Fibroblast of pulmonary artery (primary cell): ENCODE data around the gene DDHD1.

Experiments used
- DNase-seq: peaks from one replicate; pipeline ENCODE4 v3.0.0-alpha.2; 2010; ENCODE audit warnings: low read depth
- H3K4me3 ChIP-seq: replicated peaks from 2 replicates; pipeline ENCODE4 v1.5.1; 2011; ENCODE audit warnings: low read depth, mild to moderate bottlenecking, control low read depth, low read length, moderate library complexity
- TF ChIP-seq, protein P1 (sequence below): IDR thresholded peaks from 2 replicates; pipeline ENCODE4 v1.5.1; 2011; ENCODE audit warnings: mild to moderate bottlenecking, control low read depth, low read length, inconsistent platforms; ENCODE audit errors: missing control alignments

Gene DDHD1

GRCh38 chr14:53042480-53042879 is 110.6 kb downstream of the DDHD1 start:
- DNase-seq = peak; percentile 48
- TF ChIP-seq, protein P1, sequence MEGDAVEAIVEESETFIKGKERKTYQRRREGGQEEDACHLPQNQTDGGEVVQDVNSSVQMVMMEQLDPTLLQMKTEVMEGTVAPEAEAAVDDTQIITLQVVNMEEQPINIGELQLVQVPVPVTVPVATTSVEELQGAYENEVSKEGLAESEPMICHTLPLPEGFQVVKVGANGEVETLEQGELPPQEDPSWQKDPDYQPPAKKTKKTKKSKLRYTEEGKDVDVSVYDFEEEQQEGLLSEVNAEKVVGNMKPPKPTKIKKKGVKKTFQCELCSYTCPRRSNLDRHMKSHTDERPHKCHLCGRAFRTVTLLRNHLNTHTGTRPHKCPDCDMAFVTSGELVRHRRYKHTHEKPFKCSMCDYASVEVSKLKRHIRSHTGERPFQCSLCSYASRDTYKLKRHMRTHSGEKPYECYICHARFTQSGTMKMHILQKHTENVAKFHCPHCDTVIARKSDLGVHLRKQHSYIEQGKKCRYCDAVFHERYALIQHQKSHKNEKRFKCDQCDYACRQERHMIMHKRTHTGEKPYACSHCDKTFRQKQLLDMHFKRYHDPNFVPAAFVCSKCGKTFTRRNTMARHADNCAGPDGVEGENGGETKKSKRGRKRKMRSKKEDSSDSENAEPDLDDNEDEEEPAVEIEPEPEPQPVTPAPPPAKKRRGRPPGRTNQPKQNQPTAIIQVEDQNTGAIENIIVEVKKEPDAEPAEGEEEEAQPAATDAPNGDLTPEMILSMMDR = no peak
- H3K4me3 ChIP-seq = peak overlapping the region; percentile 11

GRCh38 chr14:53041067-53041466 is 112.1 kb downstream of the DDHD1 start:
- TF ChIP-seq, protein P1 = no peak
- no peak for DNase-seq
- H3K4me3 ChIP-seq = no peak overlapping the region

GRCh38 chr14:53038629-53039028 is 114.5 kb downstream of the DDHD1 start:
- DNase-seq = no peak
- no peak overlapping the region for H3K4me3 ChIP-seq
- TF ChIP-seq, protein P1 = no peak

DNA sequence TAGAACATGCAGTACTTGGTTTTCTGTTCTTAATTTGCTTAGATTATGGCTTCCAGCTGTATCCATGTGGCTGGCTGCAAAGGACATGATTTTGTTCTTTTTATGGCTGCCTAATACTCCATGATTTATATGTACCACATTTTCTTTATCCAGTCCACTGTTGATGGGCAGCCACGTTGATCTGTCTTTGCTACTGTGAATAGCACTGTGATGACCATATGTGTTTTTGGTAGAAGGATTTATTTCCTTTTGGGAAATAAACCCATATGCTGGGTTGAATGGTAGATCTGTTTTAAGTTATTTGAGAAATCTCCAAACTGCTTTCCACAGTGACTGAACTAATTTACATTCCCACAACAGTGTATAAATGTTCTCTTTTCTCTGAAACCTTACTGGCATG is 116.1 kb downstream of the DDHD1 start:
- TF ChIP-seq, protein P1 = no peak
- H3K4me3 ChIP-seq = no peak overlapping the region
- DNase-seq = no peak

- no peak overlapping the region for H3K4me3 ChIP-seq
- no peak for DNase-seq
- TF ChIP-seq, protein P1 = no peak
Measured at GRCh38 chr14:53035336-53036210, 117.5 kb downstream of the DDHD1 start.

DNA sequence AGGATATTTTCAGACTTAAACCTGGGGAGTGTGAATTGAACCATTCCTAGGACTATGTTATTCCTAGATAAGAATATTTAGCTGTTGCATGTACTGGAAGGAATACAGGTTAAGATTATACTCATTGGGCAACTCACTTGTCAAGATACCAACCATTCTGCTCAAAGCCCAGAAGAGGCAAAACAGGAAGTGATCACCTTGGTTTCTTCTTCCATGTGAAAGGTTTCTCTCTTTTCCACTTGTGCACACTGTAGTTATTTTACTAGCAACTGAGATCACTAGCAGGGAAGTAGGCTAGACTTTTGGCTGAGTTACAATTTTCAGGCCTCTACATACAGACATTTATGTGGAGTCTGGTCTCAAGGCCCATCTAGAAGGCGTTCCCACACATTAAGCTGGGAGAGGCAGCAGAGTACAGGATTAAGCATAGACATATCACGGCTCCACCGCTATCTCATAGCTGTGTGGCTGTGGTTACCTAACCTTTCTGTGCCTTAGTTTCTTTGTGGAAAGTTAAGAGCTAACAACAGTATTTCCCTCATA is 118.4 kb downstream of the DDHD1 start:
- no peak for DNase-seq
- TF ChIP-seq, protein P1 = no peak
- H3K4me3 ChIP-seq = no peak overlapping the region
